VCaP (cell line): Measurements from ENCODE around the gene CALCR.

ENCODE experiments used
- H3K27ac ChIP-seq: fragments of 450-650 bp; 2 replicates; pipeline ENCODE4 v1.5.1; 2017
- TF ChIP-seq, protein P1 (sequence below): fragments of 450-650 bp; conservative IDR thresholded peaks from 2 replicates; pipeline ENCODE4 v1.5.1; 2017; ENCODE audit warnings: mild to moderate bottlenecking, moderate library complexity

Gene CALCR

GRCh38 chr7:93375603-93376002, 198.9 kb downstream of the CALCR start:
- TF ChIP-seq, protein P1, sequence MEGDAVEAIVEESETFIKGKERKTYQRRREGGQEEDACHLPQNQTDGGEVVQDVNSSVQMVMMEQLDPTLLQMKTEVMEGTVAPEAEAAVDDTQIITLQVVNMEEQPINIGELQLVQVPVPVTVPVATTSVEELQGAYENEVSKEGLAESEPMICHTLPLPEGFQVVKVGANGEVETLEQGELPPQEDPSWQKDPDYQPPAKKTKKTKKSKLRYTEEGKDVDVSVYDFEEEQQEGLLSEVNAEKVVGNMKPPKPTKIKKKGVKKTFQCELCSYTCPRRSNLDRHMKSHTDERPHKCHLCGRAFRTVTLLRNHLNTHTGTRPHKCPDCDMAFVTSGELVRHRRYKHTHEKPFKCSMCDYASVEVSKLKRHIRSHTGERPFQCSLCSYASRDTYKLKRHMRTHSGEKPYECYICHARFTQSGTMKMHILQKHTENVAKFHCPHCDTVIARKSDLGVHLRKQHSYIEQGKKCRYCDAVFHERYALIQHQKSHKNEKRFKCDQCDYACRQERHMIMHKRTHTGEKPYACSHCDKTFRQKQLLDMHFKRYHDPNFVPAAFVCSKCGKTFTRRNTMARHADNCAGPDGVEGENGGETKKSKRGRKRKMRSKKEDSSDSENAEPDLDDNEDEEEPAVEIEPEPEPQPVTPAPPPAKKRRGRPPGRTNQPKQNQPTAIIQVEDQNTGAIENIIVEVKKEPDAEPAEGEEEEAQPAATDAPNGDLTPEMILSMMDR, result no peak

More at GRCh38 chr7:93375603-93376002, 198.9 kb downstream of the CALCR start:
- no peak overlapping the region for H3K27ac ChIP-seq
